BLaER1 (cell line): ENCODE data around the gene LRRC4B.

Source experiments
- H3K27ac ChIP-seq: shearing (Covaris generic); formaldehyde crosslinking; 2 replicates; pipeline ENCODE4 v1.8.1; 2022
- H3K27me3 ChIP-seq: shearing (Covaris generic); formaldehyde crosslinking; 2 replicates; pipeline ENCODE4 v1.8.1; 2022
- H3K36me3 ChIP-seq: shearing (Covaris generic); formaldehyde crosslinking; 2 replicates; pipeline ENCODE4 v1.8.1; 2022
- H3K4me1 ChIP-seq: shearing (Covaris generic); formaldehyde crosslinking; 2 replicates; pipeline ENCODE4 v1.8.1; 2022
- H3K4me2 ChIP-seq: shearing (Covaris generic); formaldehyde crosslinking; 2 replicates; pipeline ENCODE4 v1.8.1; 2022
- H3K4me3 ChIP-seq: shearing (Covaris generic); formaldehyde crosslinking; 2 replicates; pipeline ENCODE4 v1.8.1; 2022
- H3K9ac ChIP-seq: shearing (Covaris generic); formaldehyde crosslinking; 2 replicates; pipeline ENCODE4 v1.8.1; 2022
- H3K9me3 ChIP-seq: shearing (Covaris generic); formaldehyde crosslinking; 2 replicates; pipeline ENCODE4 v1.8.1; 2022
- H4K20me1 ChIP-seq: shearing (Covaris generic); formaldehyde crosslinking; 2 replicates; pipeline ENCODE4 v1.8.1; 2022
- Cebpa-rat ChIP-seq: shearing (Covaris generic); IDR thresholded peaks from 2 replicates; pipeline ENCODE4 v1.8.1; 2022

The LRRC4B gene

GRCh38 chr19:50509366-50509765 lies 58.9 kb downstream of the LRRC4B start:
- Histone ChIP-seq H3K4me3 (no peak overlapping the region), H3K4me1 (peaks cover 65% of the 10 kb centered on the region), H4K20me1 (no peaks in the 10 kb centered on the region), H3K4me2 (peak overlapping the region; percentile 88), H3K9me3 (no peaks in the 10 kb centered on the region), H3K27me3 (no peaks in the 10 kb centered on the region), H3K27ac (peak overlapping the region; percentile 75), H3K9ac (peak overlapping the region; percentile 64; the same call in 1 of the 2 replicates), H3K36me3 (no peaks in the 10 kb centered on the region)
- TF ChIP-seq Cebpa-rat = no peak

GRCh38 chr19:50508843-50509190 lies 59.4 kb downstream of the LRRC4B start:
- H3K9ac ChIP-seq = peak overlapping the region; percentile 64; the same call in 1 of the 2 replicates
- no peaks in the 10 kb centered on the region for H3K27me3 ChIP-seq
- H3K9me3 ChIP-seq = no peaks in the 10 kb centered on the region
- no peak overlapping the region for H3K4me3 ChIP-seq
- no peaks in the 10 kb centered on the region for H3K36me3 ChIP-seq
- H3K4me2 ChIP-seq = peak overlapping the region; percentile 88
- peak overlapping the region; percentile 75 for H3K27ac ChIP-seq
- no peak for TF ChIP-seq Cebpa-rat
- H3K4me1 ChIP-seq = peaks cover 60% of the 10 kb centered on the region
- H4K20me1 ChIP-seq = no peaks in the 10 kb centered on the region

- H3K4me1 ChIP-seq = peaks cover 45% of the 10 kb centered on the region
- H3K27me3 ChIP-seq = no peaks in the 10 kb centered on the region
- H3K4me3 ChIP-seq = no peak overlapping the region
- no peaks in the 10 kb centered on the region for H3K36me3 ChIP-seq
- no peaks in the 10 kb centered on the region for H4K20me1 ChIP-seq
- no peak for TF ChIP-seq Cebpa-rat
- H3K9me3 ChIP-seq = no peaks in the 10 kb centered on the region
- H3K4me2 ChIP-seq = peak overlapping the region; percentile 88; the same call in 1 of the 2 replicates
- peak overlapping the region; percentile 75 for H3K27ac ChIP-seq
- no peak overlapping the region for H3K9ac ChIP-seq
Observed at GRCh38 chr19:50507376-50507775, 60.9 kb downstream of the LRRC4B start.

DNA sequence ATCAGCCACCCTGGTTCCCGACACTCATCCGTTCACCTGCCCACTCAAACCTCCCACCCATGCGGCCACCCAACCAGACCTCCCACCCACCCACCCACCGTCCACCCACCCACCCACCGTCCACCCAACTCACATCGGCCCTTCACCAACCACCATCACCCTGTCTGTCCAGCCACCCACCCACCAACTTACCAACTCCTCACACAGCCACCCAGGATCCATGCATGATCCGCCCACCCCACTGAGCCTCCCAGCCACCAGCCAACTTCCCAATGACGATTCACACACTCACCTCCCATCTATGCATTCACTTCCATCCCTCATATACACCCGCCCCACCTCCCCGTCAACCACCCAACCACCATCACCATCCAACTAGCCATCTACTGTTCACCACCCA lies 61.5 kb downstream of the LRRC4B start:
- Histone ChIP-seq H4K20me1 (no peaks in the 10 kb centered on the region), H3K4me1 (peaks cover 41% of the 10 kb centered on the region), H3K27me3 (no peaks in the 10 kb centered on the region), H3K9ac (no peak overlapping the region), H3K9me3 (no peaks in the 10 kb centered on the region), H3K4me3 (no peak overlapping the region), H3K4me2 (no peak overlapping the region), H3K36me3 (no peaks in the 10 kb centered on the region), H3K27ac (no peak overlapping the region)
- no peak for TF ChIP-seq Cebpa-rat

- H3K27ac ChIP-seq = no peak overlapping the region
- no peaks in the 10 kb centered on the region for H3K27me3 ChIP-seq
- TF ChIP-seq Cebpa-rat = no peak
- H3K4me2 ChIP-seq = no peak overlapping the region
- H4K20me1 ChIP-seq = no peaks in the 10 kb centered on the region
- no peak overlapping the region for H3K4me3 ChIP-seq
- H3K9me3 ChIP-seq = no peaks in the 10 kb centered on the region
- no peaks in the 10 kb centered on the region for H3K36me3 ChIP-seq
- peaks cover 46% of the 10 kb centered on the region for H3K4me1 ChIP-seq
- H3K9ac ChIP-seq = no peak overlapping the region
Observed at GRCh38 chr19:50505856-50506611, 62.2 kb downstream of the LRRC4B start.

DNA sequence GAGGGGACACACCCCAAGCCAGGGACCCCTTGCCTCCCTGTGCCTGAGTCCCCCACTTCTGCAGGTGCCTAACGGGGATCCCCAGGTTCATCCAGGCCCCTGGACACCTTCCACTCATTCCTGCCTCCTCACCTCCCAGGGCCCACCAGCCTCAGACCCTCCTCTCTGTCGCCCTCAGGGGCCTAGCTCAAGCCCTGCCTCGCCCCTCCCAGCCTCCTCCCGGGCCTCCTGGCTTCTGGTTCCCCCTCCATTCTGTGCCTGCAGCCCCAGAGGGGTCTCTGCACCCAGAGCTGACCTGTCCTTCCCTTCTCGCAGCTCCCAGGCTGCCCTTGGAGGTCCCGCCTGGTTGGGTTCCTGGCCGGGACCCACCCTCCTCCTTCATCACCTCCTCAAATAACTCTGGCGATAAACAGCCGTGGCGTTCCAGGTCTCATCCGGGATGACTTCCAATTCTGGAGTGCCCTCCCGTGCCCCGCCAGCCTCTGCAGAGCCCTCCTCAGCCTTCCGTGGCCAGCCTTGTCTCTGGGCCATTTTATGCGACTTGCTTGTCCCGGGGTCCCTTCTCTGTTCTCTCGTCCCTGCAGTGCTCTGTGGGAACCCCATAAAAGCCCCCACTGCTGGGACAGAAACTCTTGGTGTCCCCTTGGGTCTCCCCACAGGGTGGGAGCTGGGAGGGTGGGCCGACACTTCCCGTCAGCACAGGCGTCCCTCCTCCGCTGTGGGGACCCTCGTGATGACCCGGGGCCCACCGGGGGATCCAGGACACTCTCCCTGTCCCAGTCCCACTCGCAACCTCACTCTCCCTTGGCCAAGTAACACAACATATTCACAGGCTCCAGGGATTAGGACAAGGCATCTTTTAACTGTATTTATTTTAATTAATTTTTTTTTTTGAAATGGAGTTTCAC lies 66.4 kb downstream of the LRRC4B start:
- H3K9me3 ChIP-seq = no peaks in the 10 kb centered on the region
- H3K36me3 ChIP-seq = no peaks in the 10 kb centered on the region
- peak overlapping the region; percentile 53; the same call in 1 of the 2 replicates for H3K9ac ChIP-seq
- H3K27ac ChIP-seq = peak overlapping the region; percentile 60; the same call in 1 of the 2 replicates
- no peak overlapping the region for H3K4me3 ChIP-seq
- H3K27me3 ChIP-seq = no peaks in the 10 kb centered on the region
- TF ChIP-seq Cebpa-rat = no peak
- H4K20me1 ChIP-seq = no peaks in the 10 kb centered on the region
- H3K4me1 ChIP-seq = peaks cover 29% of the 10 kb centered on the region
- peak overlapping the region; percentile 91 for H3K4me2 ChIP-seq

- H3K4me3 ChIP-seq = no peak overlapping the region
- TF ChIP-seq Cebpa-rat = no peak
Observed at GRCh38 chr19:50501186-50501567, 67.1 kb downstream of the LRRC4B start.

DNA sequence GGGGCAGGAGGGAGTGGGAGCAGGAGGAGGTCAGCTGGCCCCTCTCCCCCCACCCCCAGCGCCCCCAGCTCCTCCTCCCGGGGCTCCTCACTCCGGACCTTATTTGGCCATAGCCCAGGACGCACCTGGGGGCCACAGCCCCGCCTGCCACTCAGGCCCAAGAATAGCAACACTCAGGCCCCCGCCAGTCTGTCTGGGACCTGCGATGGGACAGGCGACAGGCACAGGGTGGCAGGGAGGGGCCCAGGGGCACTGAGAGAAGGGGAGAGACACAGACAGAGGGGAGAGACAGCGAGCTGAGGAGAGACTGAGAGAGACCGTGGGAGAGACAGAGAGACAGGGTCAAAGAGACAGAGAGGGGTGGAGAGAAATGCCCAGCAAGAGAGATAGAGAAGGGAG lies 67.5 kb downstream of the LRRC4B start:
- Histone ChIP-seq H3K9me3 (no peaks in the 10 kb centered on the region), H3K4me2 (peak overlapping the region; percentile 91), H3K27ac (peak overlapping the region; percentile 60; the same call in 1 of the 2 replicates), H3K27me3 (no peaks in the 10 kb centered on the region), H3K9ac (peak overlapping the region; percentile 53; the same call in 1 of the 2 replicates), H3K4me1 (peaks cover 29% of the 10 kb centered on the region), H3K4me3 (no peak overlapping the region), H3K36me3 (no peaks in the 10 kb centered on the region), H4K20me1 (no peaks in the 10 kb centered on the region)
- no peak for TF ChIP-seq Cebpa-rat

More at GRCh38 chr19:50501186-50501567, 67.1 kb downstream of the LRRC4B start:
- no peaks in the 10 kb centered on the region for H3K9me3 ChIP-seq
- H3K36me3 ChIP-seq = no peaks in the 10 kb centered on the region
- H3K27me3 ChIP-seq = no peaks in the 10 kb centered on the region
- peaks cover 29% of the 10 kb centered on the region for H3K4me1 ChIP-seq
- peak overlapping the region; percentile 91 for H3K4me2 ChIP-seq
- no peaks in the 10 kb centered on the region for H4K20me1 ChIP-seq
- H3K27ac ChIP-seq = peak overlapping the region; percentile 60; the same call in 1 of the 2 replicates
- peak overlapping the region; percentile 53; the same call in 1 of the 2 replicates for H3K9ac ChIP-seq

GRCh38 chr19:50500060-50500752 lies 68.0 kb downstream of the LRRC4B start:
- TF ChIP-seq Cebpa-rat = no peak
- H3K4me2 ChIP-seq = peak overlapping the region; percentile 91
- peaks cover 29% of the 10 kb centered on the region for H3K4me1 ChIP-seq
- no peaks in the 10 kb centered on the region for H3K27me3 ChIP-seq
- no peaks in the 10 kb centered on the region for H3K36me3 ChIP-seq
- H3K9me3 ChIP-seq = no peaks in the 10 kb centered on the region
- H3K9ac ChIP-seq = 0 out of 2 replicates have a peak overlapping the region, but pooled peaks have one; percentile 29
- no peak overlapping the region for H3K4me3 ChIP-seq
- no peaks in the 10 kb centered on the region for H4K20me1 ChIP-seq
- H3K27ac ChIP-seq = peak overlapping the region; percentile 53
